Neural cell (in vitro differentiated cells): ENCODE measurements around the gene APBA3. TPM values are rescaled to one million over a fixed set of nuclear protein-coding genes. Genes with fewer than 3 reads are reported as not detected.
A peak's percentile ranks its signal among the peaks of the same experiment; 100 is the strongest.
"Not testable (repeated sequence)": the region's sequence is repeated elsewhere in the genome, so short reads cannot be mapped to it uniquely, and the experiment has no call there.

Experiments used
- H2AFZ ChIP-seq: fragments of 200-600, 300-800 bp; sonication (generic), shearing (Covaris generic); 2 replicates; pipeline ENCODE4 v1.6.0; 2014; ENCODE audit warnings: low read depth, mild to moderate bottlenecking, antibody characterized with exemption, low read length, moderate library complexity
- H3F3A ChIP-seq: fragments of 200-600 bp; shearing (Covaris generic); 2 replicates; pipeline ENCODE4 v1.6.1; 2016; ENCODE audit warnings: mild to moderate bottlenecking, moderate library complexity, mixed read lengths, antibody characterized with exemption, low read length; ENCODE audit not compliant: insufficient read depth, poor library complexity, severe bottlenecking
- H3K27ac ChIP-seq: fragments of 200-600, 300-800 bp; sonication (generic), shearing (Covaris generic); 2 replicates; pipeline ENCODE4 v1.5.1; 2014; ENCODE audit warnings: mild to moderate bottlenecking, low read length, moderate library complexity
- H3K27me3 ChIP-seq: fragments of 300-800, 200-600 bp; sonication (generic), shearing (Covaris generic); 2 replicates; pipeline ENCODE4 v1.6.0; 2014; ENCODE audit warnings: mild to moderate bottlenecking, low read depth, low read length, moderate library complexity; ENCODE audit not compliant: insufficient read depth
- H3K36me3 ChIP-seq: fragments of 300-800, 200-600 bp; sonication (generic), shearing (Covaris generic); 2 replicates; pipeline ENCODE4 v1.5.1; 2014; ENCODE audit warnings: mild to moderate bottlenecking, antibody characterized with exemption, low read length, moderate library complexity; ENCODE audit not compliant: insufficient read depth
- H3K4me2 ChIP-seq: fragments of 300-800, 200-600 bp; sonication (generic), shearing (Covaris generic); 2 replicates; pipeline ENCODE4 v1.6.0; 2014; ENCODE audit warnings: mild to moderate bottlenecking, low read length
- H3K4me3 ChIP-seq: fragments of 300-800, 200-600 bp; sonication (generic), shearing (Covaris generic); 2 replicates; pipeline ENCODE4 v1.5.1; 2014; ENCODE audit warnings: mild to moderate bottlenecking, low read length, moderate library complexity
- H3K79me2 ChIP-seq: fragments of 200-600 bp; shearing (Covaris generic); replicated peaks from 2 replicates; pipeline ENCODE4 v1.6.0; 2014; ENCODE audit warnings: mild to moderate bottlenecking, low read length, moderate library complexity; ENCODE audit not compliant: insufficient read depth
- H3K9ac ChIP-seq: fragments of 300-800, 200-600 bp; sonication (generic), shearing (Covaris generic); 2 replicates; pipeline ENCODE4 v1.6.1; 2016; ENCODE audit warnings: mild to moderate bottlenecking, low read length, mixed read lengths
- H3K9me2 ChIP-seq: fragments of 200-600 bp; shearing (Covaris generic); 2 replicates; pipeline ENCODE4 v1.6.1; 2016; ENCODE audit warnings: mild to moderate bottlenecking, low read length, mixed read lengths; ENCODE audit not compliant: insufficient read depth
- H3K9me3 ChIP-seq: fragments of 200-600, 300-800 bp; sonication (generic), shearing (Covaris generic); 2 replicates; pipeline ENCODE4 v1.6.1; 2016; ENCODE audit warnings: mild to moderate bottlenecking, mixed run types, low read length, moderate library complexity, mixed read lengths
- H4K20me1 ChIP-seq: fragments of 200-600 bp; shearing (Covaris generic); 2 replicates; pipeline ENCODE4 v1.6.1; 2016; ENCODE audit warnings: mild to moderate bottlenecking, mixed run types; ENCODE audit not compliant: insufficient read depth
- CTCF ChIP-seq: fragments of 450-650 bp; IDR thresholded peaks from 2 replicates; pipeline ENCODE4 v1.5.1; 2014; ENCODE audit warnings: antibody characterized with exemption, mild to moderate bottlenecking, moderate library complexity; ENCODE audit not compliant: poor library complexity, severe bottlenecking
- EP300 ChIP-seq: fragments of 450-650 bp; conservative IDR thresholded peaks from 2 replicates; pipeline ENCODE4 v1.6.1; 2014; ENCODE audit warnings: antibody characterized with exemption, mild to moderate bottlenecking, moderate library complexity; ENCODE audit not compliant: poor library complexity, severe bottlenecking
- EZH2 ChIP-seq: fragments of 200-600, 300-800 bp; shearing (Covaris generic), sonication (generic); IDR thresholded peaks from 2 replicates; pipeline ENCODE4 v1.6.1; 2014; ENCODE audit warnings: antibody characterized with exemption, low read length, borderline replicate concordance, mild to moderate bottlenecking; ENCODE audit not compliant: insufficient read depth, poor library complexity, severe bottlenecking
- MXI1 ChIP-seq: fragments of 450-650 bp; conservative IDR thresholded peaks from 2 replicates; pipeline ENCODE4 v1.6.1; 2014; ENCODE audit warnings: antibody characterized with exemption, mild to moderate bottlenecking; ENCODE audit not compliant: poor library complexity, severe bottlenecking
- POLR2AphosphoS5 ChIP-seq: IDR thresholded peaks from 2 replicates; pipeline ENCODE4 v1.6.1; 2012
- RAD21 ChIP-seq: fragments of 450-650 bp; conservative IDR thresholded peaks from 2 replicates; pipeline ENCODE4 v1.6.1; 2014; ENCODE audit warnings: antibody characterized with exemption, mild to moderate bottlenecking, moderate library complexity
- REST ChIP-seq: IDR thresholded peaks from 2 replicates; pipeline ENCODE4 v1.6.1; 2012; ENCODE audit warnings: borderline replicate concordance
- SMC3 ChIP-seq: fragments of 450-650 bp; conservative IDR thresholded peaks from 2 replicates; pipeline ENCODE4 v1.6.1; 2014; ENCODE audit warnings: antibody characterized with exemption, mild to moderate bottlenecking, moderate library complexity; ENCODE audit not compliant: poor library complexity
- TAF1 ChIP-seq: IDR thresholded peaks from 2 replicates; pipeline ENCODE4 v1.6.1; 2012; ENCODE audit warnings: low read depth
- polyA plus RNA-seq: library from polyadenylated mRNA; depleted of rRNA; stranded (reverse); fragments of >200 nt; gene quantifications from 2 replicates; pipeline ENCODE4 v1.2.3, GENCODE V29; 2014

Gene APBA3
- polyA plus RNA-seq, 1 donor from 2014 or later = 37.1 TPM

- Histone ChIP-seq H3K79me2 (peaks cover 7% of the 10 kb centered on the region), H3F3A (no peaks in the 10 kb centered on the region), H3K9ac (peak overlapping the region; percentile 83), H3K4me3 (peak overlapping the region; percentile 75), H3K36me3 (no peaks in the 10 kb centered on the region), H3K4me2 (peak overlapping the region; percentile 76), H3K27me3 (no peaks in the 10 kb centered on the region), H4K20me1 (no peaks in the 10 kb centered on the region), H3K27ac (peak overlapping the region; percentile 45), H2AFZ (peak overlapping the region; percentile 43), H3K9me2 (no peaks in the 10 kb centered on the region), H3K9me3 (no peaks in the 10 kb centered on the region)
- TF ChIP-seq RAD21 = no peak
These were observed 576 bp downstream of the APBA3 start for GRCh38 chr19:3760871-3761361.

- Histone ChIP-seq H3K27me3 (no peaks in the 10 kb centered on the region), H3K4me2 (no peak overlapping the region), H3K79me2 (peaks cover 7% of the 10 kb centered on the region), H3K4me3 (no peak overlapping the region), H4K20me1 (no peaks in the 10 kb centered on the region), H3K9ac (no peak overlapping the region), H2AFZ (no peak overlapping the region), H3F3A (no peaks in the 10 kb centered on the region), H3K27ac (no peak overlapping the region), H3K36me3 (no peaks in the 10 kb centered on the region), H3K9me3 (no peaks in the 10 kb centered on the region), H3K9me2 (no peaks in the 10 kb centered on the region)
- TF ChIP-seq EP300 (no peak), MXI1 (no peak), RAD21 (no peak), REST (no peak), EZH2 (no peak), CTCF (no peak), SMC3 (no peak), POLR2AphosphoS5 (no peak), TAF1 (no peak)
These were observed 1.8 kb downstream of the APBA3 start for GRCh38 chr19:3759482-3760254.

GRCh38 chr19:3758297-3758696 lies 3.2 kb downstream of the APBA3 start:
- H3K27me3 ChIP-seq, H3F3A ChIP-seq, H4K20me1 ChIP-seq, H3K9me2 ChIP-seq, H2AFZ ChIP-seq, H3K4me2 ChIP-seq, H3K9ac ChIP-seq, H3K4me3 ChIP-seq, H3K79me2 ChIP-seq, H3K9me3 ChIP-seq, H3K27ac ChIP-seq, H3K36me3 ChIP-seq: not testable (repeated sequence)

GRCh38 chr19:3757705-3758104 lies 3.8 kb downstream of the APBA3 start:
- not testable (repeated sequence) for H3K9me2 ChIP-seq, H3K4me3 ChIP-seq, H4K20me1 ChIP-seq, H3K36me3 ChIP-seq, H3K79me2 ChIP-seq, H3K27me3 ChIP-seq, H3K9ac ChIP-seq, H2AFZ ChIP-seq, H3K4me2 ChIP-seq, H3F3A ChIP-seq, H3K27ac ChIP-seq, H3K9me3 ChIP-seq
